ENCODE measurements around the gene NEUROD6.

NEUROD6 gene

GRCh38 chr7:31327071-31327470 is 13.5 kb downstream of the NEUROD6 start:
- DNase-seq: no peak

- DNase-seq: no peak
These were observed 14.1 kb downstream of the NEUROD6 start for GRCh38 chr7:31326416-31326815.

GRCh38 chr7:31323101-31323500 is 17.4 kb downstream of the NEUROD6 start:
- DNase-seq: no peak

- no peak for DNase-seq
These were observed 19.9 kb downstream of the NEUROD6 start for GRCh38 chr7:31320675-31321074.

GRCh38 chr7:31318313-31318712 is 22.2 kb downstream of the NEUROD6 start:
- DNase-seq: no peak

- DNase-seq: no peak
These were observed 23.6 kb downstream of the NEUROD6 start for GRCh38 chr7:31316876-31317275.

GRCh38 chr7:31315758-31316157 is 24.8 kb downstream of the NEUROD6 start:
- DNase-seq: no peak

GRCh38 chr7:31314781-31315180 is 25.7 kb downstream of the NEUROD6 start:
- DNase-seq: no peak

GRCh38 chr7:31312889-31313288 is 27.6 kb downstream of the NEUROD6 start:
- DNase-seq: no peak

- DNase-seq: no peak
These were observed 29.0 kb downstream of the NEUROD6 start for GRCh38 chr7:31311552-31311951.

- no peak for DNase-seq
These were observed 30.1 kb downstream of the NEUROD6 start for GRCh38 chr7:31310321-31310935.

- no peak for DNase-seq
These were observed 31.1 kb downstream of the NEUROD6 start for GRCh38 chr7:31309407-31309806.

- no peak for DNase-seq
These were observed 31.9 kb downstream of the NEUROD6 start for GRCh38 chr7:31308652-31309051.

GRCh38 chr7:31307972-31308371 is 32.6 kb downstream of the NEUROD6 start:
- no peak for DNase-seq

GRCh38 chr7:31305260-31305659 is 35.3 kb downstream of the NEUROD6 start:
- no peak for DNase-seq

- DNase-seq: no peak
These were observed 36.1 kb downstream of the NEUROD6 start for GRCh38 chr7:31304446-31304845.

- no peak for DNase-seq
These were observed 38.2 kb downstream of the NEUROD6 start for GRCh38 chr7:31302356-31302755.

- DNase-seq: no peak
These were observed 41.2 kb downstream of the NEUROD6 start for GRCh38 chr7:31299336-31299735.

GRCh38 chr7:31290601-31291000 is 49.9 kb downstream of the NEUROD6 start:
- no peak for DNase-seq

Data from suppressor macrophage treated with lipopolysaccharide for 1 hour (primary cell).